ENCODE results near the gene PXN.
"Not testable (repeated sequence)": the region's sequence is repeated elsewhere in the genome, so short reads cannot be mapped to it uniquely, and the experiment has no call there.

PXN gene

GRCh38 chr12:120209851-120210250 lies 55.7 kb downstream of the PXN start:
- DNase-seq (ENCODE audit: low read depth): no peak

DNA sequence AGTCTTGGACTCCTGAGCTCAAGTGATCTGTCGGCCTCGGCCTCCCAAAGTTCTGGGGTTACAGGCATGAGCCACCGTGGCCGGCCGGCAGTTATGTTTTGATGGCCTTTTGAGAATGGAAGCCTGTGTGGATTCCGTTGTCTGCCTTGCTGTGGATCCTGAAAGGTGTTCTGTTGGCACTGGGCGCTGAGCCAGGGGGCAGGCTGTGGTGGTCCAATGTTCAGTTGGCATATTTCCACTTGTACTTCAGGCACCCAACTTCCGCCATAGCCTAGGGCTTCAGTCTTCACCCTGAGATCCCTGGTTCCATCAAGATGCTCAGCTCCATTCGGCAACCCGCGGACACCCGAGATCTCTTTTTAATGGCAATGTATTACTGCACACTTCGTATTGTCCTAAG lies 58.3 kb downstream of the PXN start:
- no peak for DNase-seq (ENCODE audit: low read depth)

DNA sequence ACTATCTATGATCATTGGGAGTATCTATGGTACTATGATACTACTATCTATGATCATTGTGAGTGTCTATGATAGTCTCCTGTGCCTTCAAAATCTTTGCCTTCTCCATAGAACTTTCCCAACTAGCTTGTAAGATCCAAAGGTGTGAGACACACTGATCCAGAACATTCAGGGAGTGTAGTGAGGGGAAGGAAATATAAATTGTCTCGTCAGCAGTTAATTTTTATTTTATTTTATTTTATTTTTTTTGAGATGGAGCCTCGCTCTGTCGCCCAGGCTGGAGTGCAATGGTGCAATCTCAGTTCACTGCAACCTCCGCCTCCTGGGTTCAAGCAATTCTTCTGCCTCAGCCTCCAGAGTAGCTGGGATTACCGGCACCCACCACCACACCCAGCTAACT lies 58.7 kb downstream of the PXN start:
- DNase-seq (ENCODE audit: low read depth): not testable (repeated sequence)

DNA sequence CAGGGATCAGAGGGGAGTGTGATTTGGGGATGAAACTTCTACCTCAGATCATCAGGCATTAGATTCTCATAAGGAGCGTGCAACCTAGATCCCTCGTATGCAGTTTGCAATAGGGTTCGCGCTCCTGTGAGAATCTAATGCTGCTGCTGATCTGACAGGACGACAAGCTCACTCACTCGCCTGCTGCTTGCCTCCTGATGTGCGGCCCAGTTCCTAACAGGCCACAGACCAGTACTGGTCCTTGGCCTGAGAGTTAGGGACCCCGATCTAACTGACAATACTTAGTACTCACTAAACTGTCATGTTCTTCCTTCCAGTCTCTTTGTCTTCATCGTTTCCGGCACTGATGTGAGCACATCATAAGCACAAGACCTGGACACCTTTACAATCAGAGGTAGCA lies 59.3 kb downstream of the PXN start:
- no peak for DNase-seq (ENCODE audit: low read depth)

DNA sequence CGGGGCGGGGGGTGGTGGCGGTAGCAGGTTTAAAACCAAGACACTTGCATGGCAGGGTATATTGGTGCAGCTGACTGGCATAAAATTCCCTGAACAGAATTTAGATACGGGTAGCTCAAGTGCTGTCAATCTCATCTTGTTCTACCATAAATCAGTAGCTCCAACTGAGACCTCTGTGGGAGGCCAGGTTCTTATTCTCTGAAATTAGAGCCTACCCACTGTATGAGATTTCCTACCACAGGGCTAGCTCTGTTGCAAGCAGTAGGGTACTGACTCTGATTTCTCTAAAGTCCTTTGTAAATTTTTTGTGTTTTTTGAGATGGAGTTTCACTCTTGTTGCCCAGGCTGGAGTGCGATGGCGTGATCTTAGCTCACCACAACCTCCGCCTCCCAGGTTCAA lies 61.4 kb downstream of the PXN start:
- no peak for DNase-seq (ENCODE audit: low read depth)

DNA sequence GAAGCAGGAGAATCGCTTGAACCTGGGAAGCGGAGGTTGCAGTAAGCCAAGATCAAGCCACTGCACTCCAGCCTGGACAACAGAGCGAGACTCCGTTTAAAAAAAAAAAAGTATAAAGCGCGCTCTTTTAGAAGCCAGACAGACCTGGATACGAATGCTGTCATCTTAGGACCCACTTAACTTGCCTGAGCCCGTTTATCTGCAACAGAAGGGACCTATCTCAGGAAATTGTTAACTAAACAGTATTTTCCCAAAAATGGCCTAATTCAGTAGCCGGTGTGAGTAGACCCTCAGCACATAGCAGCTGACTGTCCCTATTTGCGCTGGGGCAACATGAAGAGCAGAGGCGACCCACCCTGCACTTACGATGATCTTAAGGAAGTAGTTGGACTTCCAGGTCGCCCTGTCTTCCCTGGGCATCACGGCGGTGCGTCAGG lies 65.1 kb downstream of the PXN start:
- DNase-seq (ENCODE audit: low read depth): no peak

DNA sequence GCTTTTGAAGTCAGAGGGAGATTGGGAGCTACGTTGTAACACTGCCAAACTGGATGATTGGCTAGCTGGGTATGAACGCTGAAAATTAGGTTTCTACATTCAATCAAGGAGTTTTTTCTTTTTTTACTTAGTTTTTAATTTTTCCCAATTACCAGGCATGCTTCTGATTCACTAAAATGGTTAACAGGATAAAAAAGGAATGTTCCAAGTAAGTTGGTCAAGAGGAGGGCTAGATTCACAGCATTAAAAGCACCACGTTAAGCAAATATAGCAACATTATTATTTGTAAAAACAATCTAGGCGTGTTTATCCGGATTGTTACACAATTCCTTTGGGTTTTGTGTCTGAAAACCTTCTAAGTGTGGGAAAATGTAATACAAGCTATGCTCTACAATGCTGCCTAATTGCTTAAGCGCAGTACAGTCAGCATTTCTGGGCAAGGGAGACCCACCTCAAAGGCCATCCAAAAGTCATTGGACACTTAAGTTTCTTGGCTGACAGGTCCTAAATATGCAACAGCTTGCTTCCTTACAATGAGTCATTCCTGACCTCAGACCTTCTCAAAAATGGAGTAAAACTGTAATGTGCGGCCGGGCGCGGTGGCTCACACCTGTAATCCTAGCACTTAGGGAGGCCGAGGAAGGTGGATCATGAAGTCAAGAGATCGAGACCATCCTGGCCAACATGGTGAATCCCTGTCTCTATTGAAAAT lies 65.8 kb downstream of the PXN start:
- peak; percentile 26 for DNase-seq (ENCODE audit: low read depth)

GRCh38 chr12:120199025-120199424 lies 66.5 kb downstream of the PXN start:
- no peak for DNase-seq (ENCODE audit: low read depth)

DNA sequence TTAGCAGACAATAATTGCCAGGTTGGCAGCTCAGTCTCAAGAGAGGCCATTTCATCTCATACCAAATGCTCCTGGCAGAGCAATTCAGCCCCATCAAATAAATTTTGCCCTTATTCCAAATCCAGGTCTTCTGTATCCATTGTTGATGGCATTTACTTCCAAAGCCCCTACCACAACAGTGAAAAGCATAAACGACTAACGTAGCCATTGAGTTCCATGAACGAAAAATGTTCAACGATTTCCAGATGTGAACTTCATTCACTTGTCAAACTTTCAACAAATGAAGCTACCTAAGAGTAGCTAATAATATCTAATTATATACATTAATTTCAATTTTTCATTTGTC lies 68.0 kb downstream of the PXN start:
- no peak for DNase-seq (ENCODE audit: low read depth)

GRCh38 chr12:120196817-120197541 lies 68.6 kb downstream of the PXN start:
- not testable (repeated sequence) for DNase-seq (ENCODE audit: low read depth)

DNA sequence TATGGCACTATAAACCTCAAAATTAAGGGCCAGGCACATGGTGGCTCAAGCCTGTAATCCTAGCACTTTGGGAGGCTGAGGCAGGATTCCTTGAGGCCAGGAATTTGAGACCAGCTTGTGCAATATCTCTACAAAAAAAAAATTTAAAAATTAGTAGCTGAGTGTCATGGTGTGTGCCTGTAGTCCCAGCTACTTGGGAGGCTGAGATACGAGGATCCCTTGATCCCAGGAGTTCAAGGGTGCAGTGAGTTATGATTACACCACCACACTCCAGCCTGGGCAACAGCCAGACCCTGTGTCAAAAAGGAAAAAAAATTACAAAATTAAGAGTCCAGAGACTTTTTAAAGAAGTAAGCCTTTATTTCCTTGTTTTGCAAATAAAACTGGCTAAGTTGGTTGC lies 69.2 kb downstream of the PXN start:
- no peak for DNase-seq (ENCODE audit: low read depth)

DNA sequence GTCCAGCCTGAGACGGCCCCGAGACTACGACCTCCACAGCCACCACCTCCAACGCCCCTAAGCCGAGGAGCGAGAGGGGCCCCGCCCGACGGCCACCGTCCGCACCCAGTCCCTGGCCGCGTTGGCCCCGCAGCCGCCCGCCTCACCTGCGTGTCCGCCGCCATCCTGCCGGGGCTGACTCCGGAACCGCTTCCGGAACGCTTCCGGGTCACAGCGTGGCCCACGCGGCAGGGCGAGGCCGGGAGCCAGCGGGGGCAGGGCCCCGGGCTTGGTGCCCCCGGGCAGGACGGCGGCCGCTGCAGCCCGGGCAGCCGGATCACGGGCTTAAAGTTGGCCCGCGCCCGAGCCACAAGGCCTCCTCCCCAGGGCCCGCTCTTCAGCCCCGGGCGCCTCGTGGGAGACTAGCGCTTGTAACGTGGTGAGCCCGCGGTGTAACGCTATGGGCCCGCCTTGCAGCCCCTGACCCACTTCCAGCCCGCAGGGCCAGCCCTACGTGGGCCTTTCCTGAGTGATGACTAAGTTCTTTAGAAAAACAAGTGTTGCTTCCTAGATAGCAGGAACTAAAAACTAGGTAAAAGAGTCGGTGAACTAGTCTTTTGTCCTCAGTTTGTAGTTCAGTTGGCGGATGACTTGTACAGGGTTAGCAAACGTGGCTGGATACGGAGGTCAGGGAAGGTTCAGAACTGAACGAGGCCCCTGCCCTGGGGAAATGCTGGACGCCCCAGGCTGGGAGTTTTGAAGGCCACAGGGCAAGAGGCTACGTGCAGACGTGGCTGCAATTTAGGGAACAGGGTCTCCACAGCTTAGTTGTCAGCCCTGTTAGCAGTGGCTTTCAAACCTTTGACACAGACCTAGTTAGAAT lies 70.8 kb downstream of the PXN start, which contains the start of gene GCN1:
GCN1 (minus strand) TSS at position 182 of the 862 bp plus-strand sequence; CDS start at position 164, 18 bp downstream.
- DNase-seq (ENCODE audit: low read depth): peak; percentile 88

GRCh38 chr12:120194226-120194533 lies 71.3 kb downstream of the PXN start:
- no peak for DNase-seq (ENCODE audit: low read depth)

DNA sequence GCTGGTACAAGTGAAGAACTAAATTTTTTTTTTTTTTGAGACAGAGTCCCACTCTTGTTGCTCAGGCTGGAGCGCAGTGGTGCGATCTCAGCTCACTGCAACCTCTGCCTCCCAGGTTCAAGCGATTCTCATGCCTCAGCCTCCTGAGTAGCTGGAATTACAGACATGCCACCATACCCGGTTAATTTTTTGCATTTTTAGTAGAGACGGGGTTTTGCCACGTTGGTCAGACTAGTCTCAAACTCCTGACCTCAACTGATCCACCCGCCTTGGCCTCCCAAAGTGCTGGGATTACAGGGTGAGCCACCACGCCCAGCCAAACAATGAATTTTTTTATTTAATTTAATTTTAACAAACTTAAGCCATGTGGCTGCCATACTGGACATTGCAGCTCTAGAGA lies 72.2 kb downstream of the PXN start:
- DNase-seq (ENCODE audit: low read depth): not testable (repeated sequence)

- DNase-seq (ENCODE audit: low read depth): no peak
Observed at GRCh38 chr12:120190985-120191480, 74.5 kb downstream of the PXN start.

- DNase-seq (ENCODE audit: low read depth): no peak
Observed at GRCh38 chr12:120190386-120190785, 75.1 kb downstream of the PXN start.

GRCh38 chr12:120186654-120187053 lies 78.9 kb downstream of the PXN start:
- no peak for DNase-seq (ENCODE audit: low read depth)

DNA sequence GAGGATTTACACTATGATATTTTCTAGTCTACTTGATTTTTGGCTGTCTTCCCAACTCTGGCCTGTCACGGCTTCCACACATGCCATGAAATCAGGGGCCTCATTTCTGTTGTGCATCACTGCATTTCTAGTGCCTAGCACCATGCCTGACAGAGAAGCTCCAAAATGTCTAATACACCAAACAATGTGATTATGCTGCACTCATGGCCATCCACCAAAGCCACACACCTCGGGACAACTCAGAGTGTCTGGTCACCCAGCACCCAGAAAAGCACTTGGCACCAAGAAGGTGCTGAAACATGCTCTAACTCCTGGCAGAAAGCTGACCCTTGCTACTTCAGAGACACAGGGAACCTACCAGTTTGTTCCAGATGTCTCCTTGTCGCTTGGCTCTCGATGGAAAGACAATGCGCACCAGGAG lies 82.3 kb downstream of the PXN start:
- no peak for DNase-seq (ENCODE audit: low read depth)

- no peak for DNase-seq (ENCODE audit: low read depth)
Observed at GRCh38 chr12:120181991-120182631, 83.4 kb downstream of the PXN start.

DNA sequence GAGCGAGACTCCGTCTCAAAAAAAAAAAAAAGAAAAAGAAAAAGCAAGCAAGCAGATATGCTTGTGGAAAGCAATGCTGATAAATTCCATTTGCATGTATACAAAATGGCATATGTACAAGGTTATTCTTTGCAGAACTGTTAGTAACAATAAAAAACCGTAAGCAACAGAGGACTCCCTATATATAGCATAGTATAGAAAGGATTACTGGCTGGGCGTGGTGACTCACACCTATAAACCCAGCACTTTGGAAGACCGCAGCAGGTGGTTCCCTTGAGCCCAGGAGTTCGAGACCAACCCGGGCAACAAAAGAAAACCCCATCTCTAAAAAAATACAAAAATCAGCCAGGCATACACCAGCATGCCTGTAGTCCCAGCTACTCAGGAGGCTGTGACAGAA lies 84.6 kb downstream of the PXN start:
- DNase-seq (ENCODE audit: low read depth): no peak

DNA sequence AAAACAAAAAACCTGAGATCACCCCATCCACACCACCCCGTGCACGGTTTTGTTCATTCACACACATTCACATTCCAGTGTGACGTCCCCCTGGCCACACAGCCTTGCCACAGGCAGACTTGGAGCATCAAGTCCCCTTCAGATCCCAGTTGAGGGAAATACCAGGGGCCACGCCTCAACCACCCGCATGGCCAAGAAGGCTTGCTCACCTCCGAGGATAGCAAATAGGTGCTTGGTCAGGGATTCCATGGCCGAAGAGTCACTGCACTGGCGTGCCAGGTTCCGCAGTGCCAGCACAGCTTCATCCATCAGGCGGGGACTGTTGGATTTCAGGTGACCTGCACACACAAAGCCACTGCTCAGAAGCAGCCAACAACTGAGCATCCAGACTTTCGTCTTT lies 90.0 kb downstream of the PXN start:
- DNase-seq (ENCODE audit: low read depth): no peak

GRCh38 chr12:120175062-120175461 lies 90.5 kb downstream of the PXN start:
- no peak for DNase-seq (ENCODE audit: low read depth)

Data from activated T-cell treated with anti-CD3 and anti-CD28 coated beads for 24 hours (primary cell).